Caco-2 (cell line): ENCODE measurements around the gene ZFAND6. TPM values are rescaled to one million over a fixed set of nuclear protein-coding genes. Genes with fewer than 3 reads are reported as not detected.

Experiments used
- BruUV-seq: library from RNA; stranded (reverse); fragments of 400-500 nt; replicated peaks from 2 replicates; lab custom pipeline; 2021; lab: Mats Ljungman, UMichigan
- CTCF ChIA-PET: fragments of 300-600 bp; sonication (Branson Sonifier 250); formaldehyde crosslinking; loops from one replicate; lab custom pipeline; 2022; ENCODE audit warnings: antibody characterized with exemption; lab: Charles Lee
- POLR2A ChIA-PET: fragments of 300-600 bp; sonication (Branson Sonifier 250); formaldehyde crosslinking; loops from one replicate; lab custom pipeline; 2022; ENCODE audit warnings: antibody characterized with exemption; lab: Charles Lee
- DNase-seq, 2 experiments: peaks; one replicate each; pipeline versions ENCODE4 v3.0.0 to v3.0.0-alpha.2; 2020 to 2022
- H3K27me3 ChIP-seq: replicated peaks from 2 replicates; pipeline ENCODE4 v1.6.0; 2011; ENCODE audit warnings: low read length; ENCODE audit not compliant: control insufficient read depth, insufficient read depth
- H3K36me3 ChIP-seq: 2 replicates; pipeline ENCODE4 v1.5.1; 2011; ENCODE audit warnings: low read length; ENCODE audit not compliant: control insufficient read depth, insufficient read depth
- H3K4me1 ChIP-seq: fragments of 250-450 bp; sonication (Bioruptor Pico); 2 replicates; pipeline ENCODE4 v1.5.1; 2020; ENCODE audit warnings: mild to moderate bottlenecking
- H3K4me3 ChIP-seq: 2 replicates; pipeline ENCODE4 v1.5.1; 2011; ENCODE audit warnings: low read depth, mild to moderate bottlenecking, control low read depth, low read length
- H3K9me3 ChIP-seq: fragments of 250-450 bp; sonication (Bioruptor Pico); 2 replicates; pipeline ENCODE4 v1.5.1; 2020; ENCODE audit warnings: mild to moderate bottlenecking, moderate library complexity
- H3K27ac Mint-ChIP-seq: one replicate; pipeline ENCODE4 v1.8.0; 2022; ENCODE audit warnings: mixed read lengths; ENCODE audit not compliant: unreplicated experiment
- H3K27me3 Mint-ChIP-seq: one replicate; pipeline ENCODE4 v1.8.0; 2022; ENCODE audit warnings: mixed read lengths; ENCODE audit not compliant: insufficient read depth, unreplicated experiment
- H3K36me3 Mint-ChIP-seq: one replicate; pipeline ENCODE4 v1.8.0; 2022; ENCODE audit warnings: mild to moderate bottlenecking, mixed read lengths; ENCODE audit not compliant: insufficient read depth, unreplicated experiment
- H3K4me1 Mint-ChIP-seq: one replicate; pipeline ENCODE4 v1.8.0; 2022; ENCODE audit warnings: low read depth, mixed read lengths; ENCODE audit not compliant: unreplicated experiment
- H3K4me3 Mint-ChIP-seq: one replicate; pipeline ENCODE4 v1.8.0; 2022; ENCODE audit warnings: mild to moderate bottlenecking, moderate library complexity, mixed read lengths; ENCODE audit not compliant: unreplicated experiment
- H3K9me3 Mint-ChIP-seq: one replicate; pipeline ENCODE4 v1.8.0; 2022; ENCODE audit warnings: mixed read lengths; ENCODE audit not compliant: unreplicated experiment
- intact Hi-C: fragments of 100-400 bp; cut with micrococcal nuclease; formaldehyde crosslinking; loops from one replicate; pipeline ENCODE4 v1.10.0; 2022; ENCODE audit not compliant: unreplicated experiment
- total RNA-seq: library from RNA; stranded (reverse); gene quantifications from 2 replicates; pipeline ENCODE4 v1.2.3, GENCODE V29; 2022
- TF ChIP-seq, protein P1 (sequence below), 2 experiments: fragments of 200-600 bp in 1 of 2; IDR thresholded peaks; 1 replicate in 1 of 2; 2 replicates in 1 of 2; pipeline versions ENCODE4 v1.5.1 to v1.8.0; 2011 to 2022; ENCODE audit warnings: antibody characterized with exemption in 1 of 2, control low read depth in 1 of 2, inconsistent platforms in 1 of 2, low read depth in 1 of 2, low read length in 1 of 2, mild to moderate bottlenecking in 1 of 2, moderate library complexity in 1 of 2; ENCODE audit not compliant: insufficient read depth in 1 of 2, severe bottlenecking in 1 of 2, unreplicated experiment in 1 of 2

Gene ZFAND6
- total RNA-seq, 1 experiment from 2014 or later = 40.5 TPM

DNA sequence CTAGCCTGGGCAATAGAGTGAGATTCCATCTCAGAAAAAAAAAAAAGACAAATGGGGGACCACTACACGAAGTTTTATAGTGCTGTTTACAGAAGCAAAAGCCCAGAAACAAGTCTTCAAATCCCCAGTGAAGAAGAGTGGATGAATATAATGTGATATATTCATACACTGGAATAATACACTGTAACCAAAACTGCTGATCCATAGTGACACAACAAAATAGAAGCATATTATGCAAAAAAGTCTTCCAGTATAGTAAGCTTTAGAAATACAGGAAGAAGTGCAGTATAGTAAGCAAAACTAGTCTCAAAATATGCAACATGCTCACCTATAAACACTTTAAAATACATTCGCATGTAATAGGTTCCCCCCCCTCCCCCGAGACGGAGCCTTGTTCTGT, 81.4 kb downstream of the ZFAND6 start:
- no peaks in the 10 kb centered on the region for H3K27me3 Mint-ChIP-seq
- Histone ChIP-seq H3K27me3 (no peaks in the 10 kb centered on the region), H3K4me1 (no peaks in the 10 kb centered on the region), H3K4me3 (no peak overlapping the region), H3K9me3 (no peaks in the 10 kb centered on the region), H3K36me3 (no peaks in the 10 kb centered on the region)
- H3K36me3 Mint-ChIP-seq = peaks cover 10% of the 10 kb centered on the region
- POLR2A ChIA-PET = no interaction called here
- DNase-seq = no peak
- no peak overlapping the region for H3K4me3 Mint-ChIP-seq
- no peak overlapping the region for H3K27ac Mint-ChIP-seq
- TF ChIP-seq, protein P1, sequence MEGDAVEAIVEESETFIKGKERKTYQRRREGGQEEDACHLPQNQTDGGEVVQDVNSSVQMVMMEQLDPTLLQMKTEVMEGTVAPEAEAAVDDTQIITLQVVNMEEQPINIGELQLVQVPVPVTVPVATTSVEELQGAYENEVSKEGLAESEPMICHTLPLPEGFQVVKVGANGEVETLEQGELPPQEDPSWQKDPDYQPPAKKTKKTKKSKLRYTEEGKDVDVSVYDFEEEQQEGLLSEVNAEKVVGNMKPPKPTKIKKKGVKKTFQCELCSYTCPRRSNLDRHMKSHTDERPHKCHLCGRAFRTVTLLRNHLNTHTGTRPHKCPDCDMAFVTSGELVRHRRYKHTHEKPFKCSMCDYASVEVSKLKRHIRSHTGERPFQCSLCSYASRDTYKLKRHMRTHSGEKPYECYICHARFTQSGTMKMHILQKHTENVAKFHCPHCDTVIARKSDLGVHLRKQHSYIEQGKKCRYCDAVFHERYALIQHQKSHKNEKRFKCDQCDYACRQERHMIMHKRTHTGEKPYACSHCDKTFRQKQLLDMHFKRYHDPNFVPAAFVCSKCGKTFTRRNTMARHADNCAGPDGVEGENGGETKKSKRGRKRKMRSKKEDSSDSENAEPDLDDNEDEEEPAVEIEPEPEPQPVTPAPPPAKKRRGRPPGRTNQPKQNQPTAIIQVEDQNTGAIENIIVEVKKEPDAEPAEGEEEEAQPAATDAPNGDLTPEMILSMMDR (IDR thresholded peaks at IDR 0.05; ENCODE audit: insufficient read depth in 1 of 2, low read depth in 1 of 2, low read length in 1 of 2, severe bottlenecking in 1 of 2, unreplicated experiment in 1 of 2) = no peak
- no peaks in the 10 kb centered on the region for H3K4me1 Mint-ChIP-seq
- intact Hi-C loops = no loop called here
- no peaks in the 10 kb centered on the region for H3K9me3 Mint-ChIP-seq
- no TSS peak for BruUV-seq
- CTCF ChIA-PET = no interaction called here

DNA sequence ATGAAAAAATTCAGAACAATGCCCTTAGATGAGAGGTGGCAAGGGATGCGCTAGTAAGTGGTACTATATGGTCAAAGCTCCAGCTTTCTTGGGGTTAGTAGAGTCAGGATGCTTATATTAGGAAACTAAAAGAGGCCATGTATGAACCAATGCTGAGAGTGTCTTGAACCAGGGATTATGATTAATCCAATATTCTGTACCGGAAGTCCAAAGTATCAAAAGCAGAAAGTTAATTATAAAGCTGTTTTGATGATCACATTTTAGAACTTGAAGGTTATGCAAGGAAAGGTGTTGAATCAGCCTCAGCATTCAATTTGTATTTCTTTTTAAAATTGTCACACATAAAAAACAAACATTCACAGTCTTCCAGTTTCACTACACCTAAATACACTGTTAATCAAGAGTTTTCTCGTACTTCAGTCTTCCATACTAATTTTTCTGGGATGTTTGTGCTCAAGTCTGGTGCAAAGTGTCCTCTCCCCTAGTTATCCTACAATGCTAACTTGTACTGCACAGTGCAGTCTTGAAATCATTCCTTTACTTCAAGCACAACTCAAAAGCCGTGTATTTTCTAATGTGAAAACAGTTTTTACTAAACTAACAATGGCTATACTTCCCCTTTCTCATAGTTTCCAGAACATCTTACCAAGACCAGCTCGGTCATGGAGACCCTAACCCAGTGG, 82.6 kb downstream of the ZFAND6 start:
- no peaks in the 10 kb centered on the region for H3K9me3 Mint-ChIP-seq
- H3K4me1 Mint-ChIP-seq = no peaks in the 10 kb centered on the region
- DNase-seq = no peak
- H3K27me3 Mint-ChIP-seq = no peaks in the 10 kb centered on the region
- H3K4me3 Mint-ChIP-seq = no peak overlapping the region
- no peaks in the 10 kb centered on the region for H3K27me3 ChIP-seq
- peaks cover 10% of the 10 kb centered on the region for H3K36me3 Mint-ChIP-seq
- TF ChIP-seq, protein P1 (IDR thresholded peaks at IDR 0.05; ENCODE audit: insufficient read depth in 1 of 2, low read depth in 1 of 2, low read length in 1 of 2, severe bottlenecking in 1 of 2, unreplicated experiment in 1 of 2) = no peak
- no peaks in the 10 kb centered on the region for H3K4me1 ChIP-seq
- H3K36me3 ChIP-seq = no peaks in the 10 kb centered on the region
- ChIA-PET CTCF (no interaction called here), POLR2A (no interaction called here)
- BruUV-seq = no TSS peak
- no peak overlapping the region for H3K4me3 ChIP-seq
- intact Hi-C loops = no loop called here
- H3K9me3 ChIP-seq = no peaks in the 10 kb centered on the region
- H3K27ac Mint-ChIP-seq = no peak overlapping the region

DNA sequence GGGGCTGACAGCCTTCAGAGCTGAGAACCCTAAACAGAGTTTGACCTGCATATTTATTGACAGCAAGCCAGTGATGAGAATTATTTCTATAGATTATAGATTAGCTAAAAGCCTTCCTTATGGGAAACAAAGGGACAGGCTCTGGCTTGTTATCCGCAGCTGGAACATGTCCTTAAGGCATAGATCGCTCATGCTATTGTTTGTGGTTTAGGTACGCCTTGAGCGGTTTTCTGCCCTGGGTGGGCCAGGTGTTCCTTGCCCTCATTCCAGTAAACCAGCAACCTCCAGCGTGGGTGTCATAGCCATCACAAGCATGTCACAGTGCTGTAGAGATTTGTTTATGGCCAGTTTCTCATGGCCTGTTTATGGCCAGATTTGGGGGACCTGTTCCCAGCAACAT, 83.2 kb downstream of the ZFAND6 start:
- H3K9me3 Mint-ChIP-seq = no peaks in the 10 kb centered on the region
- CTCF ChIA-PET = no interaction called here
- H3K4me1 Mint-ChIP-seq = no peaks in the 10 kb centered on the region
- H3K4me3 ChIP-seq = no peak overlapping the region
- H3K4me1 ChIP-seq = no peaks in the 10 kb centered on the region
- peaks cover 10% of the 10 kb centered on the region for H3K36me3 Mint-ChIP-seq
- no peaks in the 10 kb centered on the region for H3K36me3 ChIP-seq
- no peak overlapping the region for H3K27ac Mint-ChIP-seq
- H3K4me3 Mint-ChIP-seq = no peak overlapping the region
- POLR2A ChIA-PET = no interaction called here
- H3K27me3 Mint-ChIP-seq = no peaks in the 10 kb centered on the region
- no peak for DNase-seq
- intact Hi-C loops = no loop called here
- no TSS peak for BruUV-seq
- H3K9me3 ChIP-seq = no peaks in the 10 kb centered on the region
- TF ChIP-seq, protein P1 (IDR thresholded peaks at IDR 0.05; ENCODE audit: insufficient read depth in 1 of 2, low read depth in 1 of 2, low read length in 1 of 2, severe bottlenecking in 1 of 2, unreplicated experiment in 1 of 2) = no peak
- no peaks in the 10 kb centered on the region for H3K27me3 ChIP-seq
